Measurements from ENCODE around the gene MIOX.

DNA sequence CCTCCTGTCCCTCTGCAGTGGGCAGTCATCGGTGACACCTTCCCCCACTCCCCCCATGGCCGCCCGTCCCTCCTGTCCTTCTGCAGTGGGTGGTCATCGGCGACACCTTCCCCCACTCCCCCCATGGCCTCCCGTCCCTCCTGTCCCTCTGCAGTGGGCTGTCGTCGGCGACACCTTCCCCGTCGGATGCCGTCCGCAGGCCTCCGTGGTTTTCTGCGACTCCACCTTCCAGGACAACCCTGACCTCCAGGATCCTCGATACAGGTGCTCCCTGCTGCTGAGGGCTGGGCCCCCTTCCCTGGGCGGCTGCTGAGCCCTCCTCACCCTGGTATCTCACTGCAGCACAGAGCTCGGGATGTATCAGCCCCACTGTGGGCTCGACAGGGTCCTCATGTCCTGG, 2.2 kb downstream of the MIOX start:
- TF ChIP-seq POLR2A (IDR thresholded peaks at IDR 0.05; ENCODE audit: low read depth, low read length) (no peak), CTCF (IDR thresholded peaks at IDR 0.05; ENCODE audit: extremely low read depth in 1 of 2, insufficient read depth in 1 of 2, low read depth in 1 of 2, low read length in 2 of 2) (no peak), EZH2 (IDR thresholded peaks at IDR 0.05; ENCODE audit: borderline replicate concordance, low read depth, low read length, severe bottlenecking) (no peak), POLR2AphosphoS5 (IDR thresholded peaks at IDR 0.05; ENCODE audit: insufficient read depth, low read depth, low read length) (no peak), MYC (IDR thresholded peaks at IDR 0.05; ENCODE audit: low read depth, low read length) (no peak), JUN (IDR thresholded peaks at IDR 0.05; ENCODE audit: borderline replicate concordance, insufficient read depth, insufficient read length, low read depth) (no peak)
- TF ChIP-seq, protein P1, sequence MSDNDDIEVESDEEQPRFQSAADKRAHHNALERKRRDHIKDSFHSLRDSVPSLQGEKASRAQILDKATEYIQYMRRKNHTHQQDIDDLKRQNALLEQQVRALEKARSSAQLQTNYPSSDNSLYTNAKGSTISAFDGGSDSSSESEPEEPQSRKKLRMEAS (IDR thresholded peaks at IDR 0.05; ENCODE audit: insufficient read depth, insufficient read length), result no peak
